GM21737 (cell line): ENCODE results near the gene ERBB3.

ENCODE experiments used
- ATAC-seq: cut with Tn5 transposase; IDR thresholded peaks from one replicate; pipeline ENCODE4 v1.9.1; 2021; ENCODE audit warnings: mild to moderate bottlenecking, moderate library complexity; ENCODE audit not compliant: unreplicated experiment

ERBB3 gene

DNA sequence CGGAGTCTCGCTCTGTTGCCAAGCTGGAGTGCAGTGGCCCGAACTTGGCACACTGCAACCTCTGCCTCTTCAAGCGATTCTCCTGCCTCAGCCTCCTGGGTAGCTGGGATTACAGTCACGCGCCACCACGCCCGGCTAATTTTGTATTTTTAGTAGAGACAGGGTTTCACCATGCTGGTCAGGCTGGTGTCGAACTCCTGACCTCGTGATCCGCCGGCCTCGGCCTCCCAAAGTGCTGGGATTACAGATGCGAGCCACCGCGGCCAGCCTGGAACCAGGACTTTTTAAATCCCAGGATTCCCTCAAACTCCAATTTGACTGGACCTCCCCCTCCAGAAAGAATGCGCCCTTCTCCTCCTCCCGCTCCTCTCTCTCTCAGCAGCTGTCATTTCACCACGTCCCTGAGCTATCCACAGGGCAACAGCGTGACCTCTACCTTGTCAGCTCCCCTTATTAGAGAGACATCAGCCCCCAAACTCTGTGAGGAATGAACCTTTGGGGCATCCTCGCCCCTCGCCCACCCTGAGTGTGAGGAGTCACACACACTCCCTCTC, 50.1 kb downstream of the ERBB3 start:
- ATAC-seq: no peak

DNA sequence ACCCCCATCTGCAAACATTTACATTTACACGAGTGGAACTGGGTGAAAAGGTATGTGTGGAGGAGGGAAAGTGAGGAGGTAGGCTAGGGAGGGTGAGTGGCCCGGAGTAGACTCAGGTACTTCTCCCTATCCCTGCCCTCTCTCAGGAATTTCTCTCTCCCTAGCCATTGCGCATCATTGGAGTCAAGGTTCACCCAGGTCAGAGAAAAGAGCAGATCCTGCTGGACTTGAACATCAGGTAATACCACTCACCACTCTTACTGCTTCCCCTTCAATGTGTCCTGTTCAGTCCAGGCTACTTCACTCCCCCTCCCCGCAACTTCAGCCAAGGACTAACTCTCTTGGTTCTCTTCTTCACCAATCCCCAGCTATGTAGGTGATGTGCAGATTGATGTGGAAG, 50.9 kb downstream of the ERBB3 start:
- no peak for ATAC-seq

DNA sequence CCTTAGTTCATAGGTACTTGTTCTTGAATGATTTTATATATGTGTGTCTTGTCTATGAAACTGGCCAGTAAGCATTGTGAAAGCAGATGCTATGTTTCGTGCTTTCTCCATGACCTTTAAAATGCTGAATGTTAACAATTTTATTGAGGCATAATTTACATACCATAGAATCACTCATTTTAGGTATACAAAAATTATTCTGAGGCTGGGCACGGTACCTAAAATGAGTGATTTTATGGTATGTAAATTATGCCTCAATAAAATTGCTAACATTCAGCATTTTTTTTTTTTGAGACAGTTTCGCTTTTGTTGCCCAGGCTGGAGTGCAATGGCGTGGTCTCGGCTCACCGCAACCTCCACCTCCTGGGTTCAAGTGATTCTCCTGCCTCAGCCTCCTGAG, 54.9 kb downstream of the ERBB3 start:
- ATAC-seq: no peak

DNA sequence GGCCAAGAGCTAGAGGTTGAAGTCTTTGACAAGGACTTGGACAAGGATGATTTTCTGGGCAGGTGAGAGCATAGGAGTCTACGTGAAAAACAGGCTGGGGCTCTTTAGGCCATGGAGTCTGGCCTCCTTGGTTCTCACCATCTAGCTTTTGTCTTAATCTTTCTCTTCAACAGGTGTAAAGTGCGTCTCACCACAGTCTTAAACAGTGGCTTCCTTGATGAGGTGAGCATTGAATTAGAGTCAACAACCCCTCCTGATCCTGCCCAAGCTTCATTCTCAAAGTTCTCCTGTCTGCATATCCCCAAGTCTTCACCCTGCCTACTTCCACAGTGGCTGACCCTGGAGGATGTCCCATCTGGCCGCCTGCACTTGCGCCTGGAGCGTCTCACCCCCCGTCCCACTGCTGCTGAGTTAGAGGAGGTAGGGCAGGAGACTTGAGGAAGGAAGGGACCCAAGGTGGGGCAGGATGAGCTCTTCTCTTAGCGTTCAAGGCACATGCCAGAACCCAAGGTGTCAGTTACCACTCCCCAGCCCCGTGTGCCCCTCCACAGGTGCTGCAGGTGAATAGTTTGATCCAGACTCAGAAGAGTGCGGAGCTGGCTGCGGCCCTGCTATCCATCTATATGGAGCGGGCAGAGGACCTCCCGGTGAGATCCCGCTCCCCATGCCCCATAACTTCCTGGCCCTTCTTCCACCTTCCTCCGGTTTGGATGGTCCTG, 58.0 kb downstream of the ERBB3 start:
- ATAC-seq: no peak

DNA sequence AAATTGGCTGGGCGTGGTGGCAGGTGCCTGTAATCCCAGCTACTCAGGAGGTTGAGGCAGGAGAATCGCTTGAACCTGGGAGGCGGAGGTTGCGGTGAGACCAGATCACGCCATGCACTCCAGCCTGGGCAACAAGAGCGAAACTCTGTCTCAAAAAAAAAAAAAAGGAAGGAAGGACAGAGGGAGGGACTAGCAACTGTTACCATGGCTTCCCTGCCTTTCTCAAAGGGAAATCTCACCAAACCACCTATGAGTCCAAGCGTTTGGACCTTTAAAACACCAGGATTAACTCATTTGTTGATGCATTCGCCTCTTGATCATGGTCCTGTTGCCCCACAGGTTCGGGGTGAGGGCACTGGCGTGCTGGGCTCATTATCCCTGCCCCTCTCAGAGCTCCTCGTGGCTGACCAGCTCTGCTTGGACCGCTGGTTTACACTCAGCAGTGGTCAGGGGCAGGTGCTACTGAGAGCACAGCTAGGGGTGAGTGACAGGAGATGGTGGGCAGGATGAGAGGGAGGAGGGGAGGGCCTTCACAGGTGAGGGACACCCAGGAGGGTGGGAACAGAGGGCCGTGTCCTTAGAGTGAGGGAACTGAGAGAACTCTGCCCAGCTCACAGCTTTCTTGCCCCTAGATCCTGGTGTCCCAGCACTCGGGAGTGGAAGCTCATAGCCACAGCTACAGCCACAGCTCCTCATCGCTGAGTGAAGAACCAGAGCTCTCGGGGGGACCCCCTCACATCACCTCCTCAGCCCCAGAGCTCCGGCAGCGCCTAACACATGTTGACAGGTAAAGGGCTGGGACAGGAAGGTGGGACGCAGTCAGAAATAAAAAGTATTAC, 62.2 kb downstream of the ERBB3 start:
- ATAC-seq: no peak

DNA sequence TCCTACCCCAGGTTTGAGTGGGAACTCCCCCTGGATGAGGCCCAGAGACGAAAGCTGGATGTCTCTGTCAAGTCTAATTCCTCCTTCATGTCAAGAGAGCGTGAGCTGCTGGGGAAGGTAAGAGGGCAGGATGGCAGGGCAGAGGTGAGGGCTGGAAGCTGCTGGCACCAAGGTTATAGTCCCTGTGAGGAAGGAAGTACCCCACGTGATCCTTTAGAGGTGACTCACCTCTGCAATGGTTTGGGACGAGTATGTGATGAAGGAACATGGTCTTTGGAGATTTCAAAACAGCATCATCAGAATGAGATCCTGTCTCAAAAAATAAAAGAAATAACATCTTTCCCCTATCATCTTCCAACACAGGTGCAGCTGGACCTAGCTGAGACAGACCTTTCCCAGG, 63.3 kb downstream of the ERBB3 start:
- no peak for ATAC-seq

GRCh38 chr12:56143870-56144269, 63.9 kb downstream of the ERBB3 start:
- no peak for ATAC-seq

DNA sequence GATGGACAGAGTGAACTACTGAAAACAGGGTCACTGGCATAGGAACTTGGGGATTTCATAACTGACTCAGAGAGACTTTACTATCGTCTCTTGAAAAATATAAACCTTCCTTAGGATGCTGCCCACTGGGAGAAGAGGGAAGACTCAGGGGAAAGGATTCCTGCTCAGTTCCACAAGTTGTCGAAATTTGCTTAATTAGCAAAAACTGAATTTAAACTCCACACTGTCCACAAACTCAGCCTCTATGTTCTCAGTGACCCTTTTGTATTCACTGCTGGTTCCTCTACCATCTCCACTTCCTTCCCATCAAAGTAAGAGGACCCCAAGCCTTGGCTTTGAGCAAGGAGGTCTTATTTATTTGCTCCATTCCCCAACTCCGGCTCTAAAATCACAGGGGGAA, 65.3 kb downstream of the ERBB3 start:
- no peak for ATAC-seq

DNA sequence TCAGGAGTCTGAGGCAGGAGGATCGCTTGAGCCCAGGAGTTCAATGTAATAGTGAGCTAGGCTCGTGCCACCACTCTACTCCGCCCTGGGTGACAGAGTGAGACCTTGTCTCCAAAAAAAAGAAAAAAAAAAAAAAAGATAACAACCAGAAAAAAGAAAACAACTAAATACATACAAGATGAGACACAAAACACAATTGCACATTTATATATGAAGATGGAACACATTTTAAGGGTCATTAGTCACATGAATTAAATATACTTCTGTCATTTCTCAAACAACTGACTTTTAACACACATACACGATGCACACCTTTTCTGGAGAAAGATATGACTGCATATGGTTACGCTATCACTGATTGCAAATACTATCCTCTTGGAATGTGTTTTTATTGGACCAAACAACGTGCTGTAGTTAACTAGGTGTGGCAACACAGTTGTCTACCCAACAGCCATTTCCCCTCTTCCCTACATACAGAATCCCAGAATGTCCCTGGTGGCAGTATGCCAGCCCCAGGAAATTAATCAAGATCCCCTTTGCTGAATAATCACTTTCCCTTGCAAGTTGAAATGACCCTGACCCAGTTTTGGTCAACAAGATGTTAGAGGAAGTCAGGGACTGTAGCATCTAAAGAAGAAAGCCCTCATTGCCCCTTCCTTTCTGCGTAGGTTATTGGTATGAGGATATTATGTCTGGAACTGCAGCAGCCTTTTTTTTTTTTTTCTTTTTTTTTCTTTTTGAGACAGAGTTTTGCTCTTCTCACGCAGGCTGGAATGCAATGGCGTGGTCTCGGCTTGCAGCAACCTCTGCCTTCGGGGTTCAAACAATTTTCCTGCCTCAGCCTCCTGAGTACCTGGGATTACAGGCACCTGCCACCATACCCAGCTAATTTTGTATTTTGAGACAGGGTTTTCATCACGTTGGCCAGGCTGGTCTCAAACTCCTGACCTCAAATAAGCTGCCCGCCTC, 66.8 kb downstream of the ERBB3 start:
- ATAC-seq: no peak

GRCh38 chr12:56150563-56150962, 70.6 kb downstream of the ERBB3 start:
- no peak for ATAC-seq

DNA sequence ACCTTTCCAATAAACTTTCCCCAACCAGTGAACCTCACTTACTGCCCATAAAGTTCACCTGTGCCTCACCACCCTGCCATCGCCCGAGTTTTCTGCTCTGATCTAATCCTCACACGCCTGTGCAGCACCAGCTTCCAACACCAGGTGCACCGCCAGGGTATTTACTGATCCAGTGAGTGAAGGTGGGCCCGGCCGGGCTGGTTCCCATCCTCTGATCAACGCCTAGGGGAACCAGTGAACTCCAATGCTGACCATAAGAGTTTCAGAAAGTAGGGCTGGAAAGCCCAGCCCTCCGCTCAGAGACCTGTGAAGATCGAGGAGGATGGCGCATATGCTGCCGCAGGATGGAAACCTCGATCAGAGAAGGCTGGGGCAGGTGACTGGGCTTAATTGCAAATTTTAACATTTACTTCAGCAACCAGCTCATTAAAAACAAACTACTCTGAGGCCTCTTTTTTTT, 71.7 kb downstream of the ERBB3 start:
- peak; percentile 39 for ATAC-seq

DNA sequence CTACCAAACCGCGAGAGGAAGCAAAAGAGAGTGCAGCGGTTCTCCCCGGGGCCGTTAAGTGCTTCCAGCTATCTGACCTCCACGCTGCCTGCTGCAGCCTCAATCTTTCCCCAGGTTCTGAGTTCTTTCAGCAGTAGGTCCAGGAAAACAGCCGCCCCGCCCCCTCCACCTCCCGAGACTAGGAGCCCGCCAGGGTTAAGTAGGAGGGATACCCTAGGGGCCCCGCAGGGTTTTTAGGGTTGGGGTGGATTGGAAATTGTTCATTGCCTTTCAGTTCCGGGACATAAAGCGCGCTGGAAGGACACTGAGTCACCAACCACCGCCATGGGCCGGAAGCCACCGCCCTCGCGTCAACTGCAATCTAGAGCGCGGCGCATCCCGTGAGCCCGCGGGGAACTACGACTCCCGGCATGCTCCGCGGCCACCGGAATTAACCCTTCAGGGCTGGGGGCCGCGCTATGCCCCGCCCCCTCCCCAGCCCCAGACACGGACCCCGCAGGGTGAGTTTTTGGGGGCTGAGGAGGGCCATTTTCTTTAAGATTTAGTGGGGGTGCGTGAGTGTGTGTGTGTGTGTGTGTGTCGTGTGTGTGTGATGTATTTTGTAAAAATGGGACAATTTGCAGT, 72.3 kb downstream of the ERBB3 start, which contains the start of gene MYL6B:
TSS of gene MYL6B (plus strand) at position 456 of the 624 bp plus-strand sequence. CDS start 1,332 bp downstream, outside the sequence.
- peak; percentile 80 for ATAC-seq
